ENCODE results near the gene LHFPL3. TPM values are rescaled to one million over a fixed set of nuclear protein-coding genes. Genes with fewer than 3 reads are reported as not detected.
"Not testable (repeated sequence)": the region's sequence is repeated elsewhere in the genome, so short reads cannot be mapped to it uniquely, and the experiment has no call there.

Gene LHFPL3
- total RNA-seq, 4 donors from 2014 or later, result not detected

DNA sequence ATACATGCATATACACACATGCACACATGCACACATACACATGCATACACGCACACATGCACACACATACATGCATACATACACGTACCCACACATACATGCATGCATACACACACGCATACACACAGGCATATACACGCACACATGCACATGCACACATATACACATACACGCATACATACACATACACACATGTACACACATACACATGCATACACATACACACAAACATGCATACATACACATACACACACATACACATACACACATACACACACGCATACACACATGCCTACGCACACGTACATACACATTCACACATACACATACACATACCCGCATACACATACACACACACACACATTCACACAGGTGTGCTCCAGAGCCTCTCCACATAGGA is 604.6 kb downstream of the LHFPL3 start:
- H3K4me1 ChIP-seq, result peaks cover 0 to 32% (median 4%) of the 10 kb centered on the region in 4 donors
- peak overlapping the region; percentile 17 to 88 (median 46) for H3K27ac ChIP-seq
- no peak overlapping the region for H3K4me3 ChIP-seq
- no peaks in the 10 kb centered on the region for H3K36me3 ChIP-seq
- TF ChIP-seq POLR2A (IDR thresholded peaks at IDR 0.05), result no peak
- TF ChIP-seq, protein P1, sequence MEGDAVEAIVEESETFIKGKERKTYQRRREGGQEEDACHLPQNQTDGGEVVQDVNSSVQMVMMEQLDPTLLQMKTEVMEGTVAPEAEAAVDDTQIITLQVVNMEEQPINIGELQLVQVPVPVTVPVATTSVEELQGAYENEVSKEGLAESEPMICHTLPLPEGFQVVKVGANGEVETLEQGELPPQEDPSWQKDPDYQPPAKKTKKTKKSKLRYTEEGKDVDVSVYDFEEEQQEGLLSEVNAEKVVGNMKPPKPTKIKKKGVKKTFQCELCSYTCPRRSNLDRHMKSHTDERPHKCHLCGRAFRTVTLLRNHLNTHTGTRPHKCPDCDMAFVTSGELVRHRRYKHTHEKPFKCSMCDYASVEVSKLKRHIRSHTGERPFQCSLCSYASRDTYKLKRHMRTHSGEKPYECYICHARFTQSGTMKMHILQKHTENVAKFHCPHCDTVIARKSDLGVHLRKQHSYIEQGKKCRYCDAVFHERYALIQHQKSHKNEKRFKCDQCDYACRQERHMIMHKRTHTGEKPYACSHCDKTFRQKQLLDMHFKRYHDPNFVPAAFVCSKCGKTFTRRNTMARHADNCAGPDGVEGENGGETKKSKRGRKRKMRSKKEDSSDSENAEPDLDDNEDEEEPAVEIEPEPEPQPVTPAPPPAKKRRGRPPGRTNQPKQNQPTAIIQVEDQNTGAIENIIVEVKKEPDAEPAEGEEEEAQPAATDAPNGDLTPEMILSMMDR (IDR thresholded peaks at IDR 0.05), result no peak
- H3K9me3 ChIP-seq, result no peaks in the 10 kb centered on the region
- DNase-seq, result no peak
- H3K27me3 ChIP-seq, result no peaks in the 10 kb centered on the region

DNA sequence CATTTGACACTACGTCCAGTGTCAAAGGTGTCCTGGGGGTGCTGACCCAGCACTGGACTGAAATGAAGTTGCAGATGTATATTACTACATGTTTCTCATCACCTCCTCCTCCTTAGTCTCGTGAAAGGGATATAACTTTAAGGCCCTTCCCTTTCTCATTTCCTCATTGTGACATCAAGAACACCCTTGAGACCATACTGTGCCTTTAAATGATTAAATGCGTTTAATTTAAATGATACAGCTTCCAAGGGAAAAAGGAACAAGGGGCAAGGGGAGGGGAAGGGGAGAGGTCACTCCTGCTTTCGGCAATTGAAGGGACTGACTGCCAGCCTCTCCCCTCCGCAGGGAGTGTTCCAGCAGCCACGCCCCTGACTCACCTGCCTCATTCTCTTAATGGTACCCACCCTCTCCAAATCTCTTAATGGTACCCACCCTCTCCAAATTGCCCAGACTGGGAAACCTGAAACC is 605.2 kb downstream of the LHFPL3 start:
- Histone ChIP-seq H3K27ac (peak overlapping the region; percentile 17 to 88 (median 46)), H3K4me3 (no peak overlapping the region), H3K27me3 (no peaks in the 10 kb centered on the region), H3K4me1 (peaks cover 0 to 32% (median 4%) of the 10 kb centered on the region in 4 donors), H3K9me3 (no peaks in the 10 kb centered on the region), H3K36me3 (no peaks in the 10 kb centered on the region)
- DNase-seq, result peak in 2 of 3 donors; percentile 75 to 79
- TF ChIP-seq, protein P1 (IDR thresholded peaks at IDR 0.05), result no peak
- no peak for TF ChIP-seq POLR2A (IDR thresholded peaks at IDR 0.05)

DNA sequence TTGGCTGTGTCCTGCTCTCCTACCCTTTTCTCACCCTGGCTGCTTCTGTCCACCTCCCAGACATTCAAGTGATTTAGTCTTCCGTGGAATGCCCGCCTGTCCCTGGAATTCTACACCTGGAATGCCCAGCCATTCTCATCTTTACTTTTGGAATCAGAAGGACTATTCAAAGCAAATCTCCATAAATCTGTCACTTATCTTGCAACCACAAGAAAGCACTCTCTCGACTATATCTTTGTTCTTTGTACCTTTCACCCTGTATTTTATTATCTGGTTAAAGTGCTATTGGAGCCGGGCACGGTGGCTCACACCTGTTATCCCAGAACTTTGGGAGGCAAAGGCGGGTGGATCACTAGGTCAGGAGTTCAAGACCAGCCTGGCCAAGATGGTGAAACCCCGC is 606.3 kb downstream of the LHFPL3 start:
- no peak for DNase-seq
- H3K9me3 ChIP-seq, result no peaks in the 10 kb centered on the region
- H3K27me3 ChIP-seq, result no peaks in the 10 kb centered on the region
- peak overlapping the region in 3 of 4 donors; percentile 16 to 88 (median 73) for H3K27ac ChIP-seq
- peaks cover 0 to 32% (median 4%) of the 10 kb centered on the region in 4 donors for H3K4me1 ChIP-seq
- no peaks in the 10 kb centered on the region for H3K36me3 ChIP-seq
- no peak overlapping the region for H3K4me3 ChIP-seq
- TF ChIP-seq POLR2A (IDR thresholded peaks at IDR 0.05), result no peak

GRCh38 chr7:104935276-104935675 is 606.9 kb downstream of the LHFPL3 start:
- peak overlapping the region in 1 of 4 donors; percentile 73 for H3K27ac ChIP-seq
- no peak for DNase-seq
- H3K9me3 ChIP-seq, result no peaks in the 10 kb centered on the region
- peaks cover 0 to 32% (median 4%) of the 10 kb centered on the region in 4 donors for H3K4me1 ChIP-seq
- H3K4me3 ChIP-seq, result no peak overlapping the region
- TF ChIP-seq POLR2A (IDR thresholded peaks at IDR 0.05), result no peak
- TF ChIP-seq, protein P1 (IDR thresholded peaks at IDR 0.05), result no peak
- no peaks in the 10 kb centered on the region for H3K27me3 ChIP-seq
- no peaks in the 10 kb centered on the region for H3K36me3 ChIP-seq

DNA sequence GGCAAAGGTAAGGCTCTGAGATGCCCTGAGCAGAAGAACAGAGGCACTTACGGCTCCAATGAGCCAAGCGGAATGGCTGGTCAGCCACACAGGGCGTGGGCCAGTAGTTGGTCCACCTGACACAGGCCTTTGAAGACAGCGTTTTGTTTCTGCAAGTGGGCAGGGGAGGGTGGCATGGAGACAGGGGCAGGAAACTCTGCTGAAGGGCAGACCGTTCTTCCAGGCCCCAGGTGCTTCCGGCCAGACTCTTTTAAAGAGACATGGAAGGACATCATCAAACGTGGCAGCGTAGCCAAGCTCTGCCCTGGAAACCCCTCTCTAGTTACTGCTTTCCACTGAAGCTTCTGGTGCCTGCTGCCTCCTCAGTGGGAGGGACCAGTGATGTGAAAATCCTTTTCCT is 608.1 kb downstream of the LHFPL3 start:
- no peak overlapping the region for H3K27ac ChIP-seq
- DNase-seq, result no peak
- no peaks in the 10 kb centered on the region for H3K36me3 ChIP-seq

DNA sequence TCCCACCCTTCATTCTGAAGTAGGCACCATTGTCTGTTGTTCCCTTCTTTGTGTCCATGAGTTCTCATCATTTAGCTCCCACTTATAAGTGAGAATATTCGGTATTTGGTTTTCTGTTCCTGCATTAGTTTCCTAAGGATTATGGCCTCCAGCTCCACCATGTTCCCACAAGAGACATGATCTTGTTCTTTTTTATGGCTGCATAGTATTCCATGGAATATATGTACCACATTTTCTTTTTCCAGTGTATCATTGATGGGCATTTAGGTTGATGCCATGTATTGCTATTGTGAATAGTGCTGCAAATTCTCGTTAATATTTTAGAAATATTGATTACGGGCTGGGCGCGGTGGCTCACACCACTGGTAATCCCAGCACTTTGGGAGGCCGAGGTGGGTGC is 609.1 kb downstream of the LHFPL3 start:
- not testable (repeated sequence) for DNase-seq, H3K4me3 ChIP-seq

More for the DNA sequence above, 608.1 kb downstream of the LHFPL3 start:
- Histone ChIP-seq H3K27me3 (no peaks in the 10 kb centered on the region), H3K4me3 (no peak overlapping the region), H3K4me1 (peaks cover 0 to 29% (median 4%) of the 10 kb centered on the region in 4 donors), H3K9me3 (no peaks in the 10 kb centered on the region)
- TF ChIP-seq, protein P1 (IDR thresholded peaks at IDR 0.05), result no peak
- TF ChIP-seq POLR2A (IDR thresholded peaks at IDR 0.05), result no peak

More for the DNA sequence above, 609.1 kb downstream of the LHFPL3 start:
- not testable (repeated sequence) for H3K27ac ChIP-seq, H3K27me3 ChIP-seq, H3K9me3 ChIP-seq, H3K36me3 ChIP-seq
- peaks cover under 1 to 30% (median 6%) of the 10 kb centered on the region in 4 donors for H3K4me1 ChIP-seq

Data from Peyer's patch (tissue), 4 donors.